Right cardiac atrium (tissue), 5 donors: ENCODE data around the gene SLC5A6. TPM values are rescaled to one million over a fixed set of nuclear protein-coding genes. Genes with fewer than 3 reads are reported as not detected.

Experiments used
- ATAC-seq, 2 donors: fragments of 200-7000 bp; cut with Tn5 transposase; one replicate each; pipeline versions ENCODE4 v1.8.0 to v1.9.1; 2020; ENCODE audit warnings: moderate library complexity in 2 of 2, mild to moderate bottlenecking in 1 of 2
- DNase-seq, 3 donors: peaks; one replicate each; pipeline ENCODE4 v3.0.0-alpha.2; 2020
- H3K27ac ChIP-seq: one replicate; pipeline ENCODE4 v1.5.1; 2013; ENCODE audit warnings: mild to moderate bottlenecking, low read length, control low read depth, moderate library complexity
- H3K27me3 ChIP-seq: one replicate; pipeline ENCODE4 v1.6.1; 2013; ENCODE audit not compliant: control insufficient read depth, insufficient read depth
- H3K4me1 ChIP-seq: one replicate; pipeline ENCODE4 v1.6.1; 2013; ENCODE audit warnings: low read length; ENCODE audit not compliant: control insufficient read depth, insufficient read depth
- H3K4me3 ChIP-seq: one replicate; pipeline ENCODE4 v1.5.1; 2013; ENCODE audit warnings: low read length, control low read depth
- H3K9me3 ChIP-seq: one replicate; pipeline ENCODE4 v1.6.1; 2013; ENCODE audit warnings: low read length; ENCODE audit not compliant: control insufficient read depth
- WGBS: extraction: QIAGEN DNeasy Blood & Tissue Kit; methylation state at CpG from one replicate; pipeline ENCODE4 v1.1.7; 2013; 5-methylcytosine and 5-hydroxymethylcytosine counted together
- intact Hi-C, 4 donors: fragments of 100-400 bp; cut with DNase I; formaldehyde crosslinking; loops; one replicate each; pipeline versions ENCODE4 v1.11.0 to v1.14.0; 2022 to 2023
- polyA plus RNA-seq: library from polyadenylated mRNA; stranded (reverse); fragments of 200-250 nt; gene quantifications from one replicate; pipeline ENCODE4 v1.2.3, GENCODE V29; 2013
- total RNA-seq, 4 donors: library from RNA; stranded (reverse); fragmentation: NEBNext Ultra II Directional; extraction: Animal tissue kit (Norgen Biotek cat#: 25700); gene quantifications; one replicate each; pipeline ENCODE4 v1.2.1, GENCODE V29; 2021
- donor health status: healthy with polysubstance abuse.
- donor health status: DM: no; HTN: yes; CAD: no.
- donor health status: DM: no; HTN: no; CAD: no.
- donor health status: DM: no; HTN: yes; CAD: no; lungs with severe emphysema.
- donor health status: DM: yes; HTN: yes; CAD: no.

SLC5A6 gene
- total and polyA plus RNA-seq, 5 donors, result 7.8 to 14.1 (median 12.0) TPM

DNA sequence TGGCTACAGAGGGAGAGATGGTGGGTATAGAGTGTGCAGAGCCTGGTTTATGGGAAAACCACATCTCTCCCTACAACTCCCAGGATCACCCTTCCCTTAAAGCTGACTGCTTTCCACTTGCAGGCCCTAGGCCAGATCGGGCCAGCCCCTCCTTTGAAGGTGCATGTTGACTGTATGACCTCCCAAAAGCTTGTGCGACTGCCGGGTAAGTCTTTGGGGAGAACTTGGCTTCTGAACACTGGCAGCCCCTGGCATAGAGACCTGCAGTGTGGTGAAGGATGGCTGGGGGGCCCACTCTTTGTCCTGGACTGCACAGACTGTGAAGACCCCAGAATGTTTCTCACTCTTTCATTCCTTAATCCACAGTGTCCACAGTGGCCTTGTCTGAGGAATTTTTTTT, 24.6 kb upstream of the SLC5A6 start:
- no peaks in the 10 kb centered on the region for H3K9me3 ChIP-seq
- H3K4me1 ChIP-seq, result no peaks in the 10 kb centered on the region
- no peak overlapping the region for H3K27ac ChIP-seq
- 85% methylated on average over 3 of the region's 3 CpGs for whole genome bisulfite sequencing
- no peaks in the 10 kb centered on the region for H3K27me3 ChIP-seq
- DNase-seq, result no peak
- ATAC-seq, result no peak
- intact Hi-C loops, result no loop called here
- H3K4me3 ChIP-seq, result no peak overlapping the region

DNA sequence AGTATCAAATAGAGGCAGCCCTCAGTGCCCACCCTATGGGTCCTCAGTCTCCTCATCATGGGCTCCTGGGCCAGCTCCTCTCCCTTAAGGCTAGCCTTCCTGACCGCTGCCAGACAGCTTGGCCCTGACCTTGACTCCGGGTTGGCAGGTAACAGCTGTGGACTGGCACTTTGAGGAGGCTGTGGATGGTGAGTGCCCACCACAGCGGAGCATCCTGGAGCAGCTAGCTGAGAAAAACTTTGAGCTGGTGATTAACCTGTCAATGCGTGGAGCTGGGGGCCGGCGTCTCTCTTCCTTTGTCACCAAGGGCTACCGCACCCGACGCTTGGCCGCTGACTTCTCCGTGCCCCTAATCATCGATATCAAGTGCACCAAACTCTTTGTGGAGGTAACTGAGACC, 24.1 kb upstream of the SLC5A6 start:
- Histone ChIP-seq H3K27ac (no peak overlapping the region), H3K9me3 (no peaks in the 10 kb centered on the region), H3K27me3 (no peaks in the 10 kb centered on the region), H3K4me3 (no peak overlapping the region), H3K4me1 (no peaks in the 10 kb centered on the region)
- DNase-seq, result peak in 1 of 3 donors; percentile 25
- no peak for ATAC-seq
- intact Hi-C loops, result no loop called here
- WGBS, result 97% methylated on average over 12 of the region's 12 CpGs

DNA sequence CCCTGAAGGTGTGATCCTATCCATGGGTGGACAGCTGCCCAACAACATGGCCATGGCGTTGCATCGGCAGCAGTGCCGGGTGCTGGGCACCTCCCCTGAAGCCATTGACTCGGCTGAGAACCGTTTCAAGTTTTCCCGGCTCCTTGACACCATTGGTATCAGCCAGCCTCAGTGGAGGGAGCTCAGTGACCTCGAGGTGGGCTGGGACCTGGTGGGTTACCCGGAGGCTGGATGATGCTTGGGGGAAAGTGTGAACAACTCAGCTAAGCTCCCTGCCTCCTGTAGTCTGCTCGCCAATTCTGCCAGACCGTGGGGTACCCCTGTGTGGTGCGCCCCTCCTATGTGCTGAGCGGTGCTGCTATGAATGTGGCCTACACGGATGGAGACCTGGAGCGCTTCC, 21.3 kb upstream of the SLC5A6 start:
- DNase-seq (peak in 1 of 3 donors; percentile 4), ATAC-seq (no peak)
- H3K27me3 ChIP-seq, result no peaks in the 10 kb centered on the region
- WGBS, result 94% methylated on average over 14 of the region's 14 CpGs
- no peaks in the 10 kb centered on the region for H3K4me1 ChIP-seq
- no peak overlapping the region for H3K4me3 ChIP-seq
- intact Hi-C loops, result no loop called here
- H3K27ac ChIP-seq, result no peak overlapping the region
- no peaks in the 10 kb centered on the region for H3K9me3 ChIP-seq

DNA sequence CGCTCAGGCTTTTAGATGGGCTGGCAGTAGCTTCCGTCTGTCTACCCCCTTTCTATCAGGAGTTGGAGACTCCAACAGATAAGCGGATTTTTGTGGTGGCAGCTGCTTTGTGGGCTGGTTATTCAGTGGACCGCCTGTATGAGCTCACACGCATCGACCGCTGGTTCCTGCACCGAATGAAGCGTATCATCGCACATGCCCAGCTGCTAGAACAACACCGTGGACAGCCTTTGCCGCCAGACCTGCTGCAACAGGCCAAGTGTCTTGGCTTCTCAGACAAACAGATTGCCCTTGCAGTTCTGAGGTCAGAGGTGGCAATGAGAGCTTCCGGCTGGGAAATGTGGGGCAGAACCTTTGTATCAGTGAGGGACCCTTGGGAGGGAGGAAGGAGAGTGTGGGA, 19.9 kb upstream of the SLC5A6 start:
- Histone ChIP-seq H3K27ac (no peak overlapping the region), H3K9me3 (no peaks in the 10 kb centered on the region), H3K4me3 (no peak overlapping the region), H3K27me3 (no peaks in the 10 kb centered on the region), H3K4me1 (no peaks in the 10 kb centered on the region)
- WGBS, result 92% methylated on average over 13 of the region's 13 CpGs
- DNase-seq (no peak), ATAC-seq (no peak)
- intact Hi-C loops, result no loop called here

DNA sequence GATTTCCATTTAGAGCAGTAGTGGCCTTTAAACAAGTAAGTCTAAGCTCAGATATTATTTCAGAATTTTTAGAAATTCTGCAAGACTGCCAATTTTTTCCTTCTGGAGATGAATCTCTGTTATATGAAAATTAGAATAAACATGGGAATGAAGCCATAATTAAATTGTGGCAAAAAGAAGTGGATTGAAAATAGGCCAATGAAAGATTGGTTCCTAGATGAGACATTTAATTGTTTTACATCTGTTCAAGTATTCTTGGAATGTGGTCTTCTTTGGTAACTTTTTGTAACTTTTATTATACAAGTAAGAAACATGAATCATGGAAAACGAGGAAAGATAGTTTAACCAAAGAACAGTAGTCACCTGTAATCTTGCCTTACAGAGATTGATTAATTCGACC, 15.4 kb upstream of the SLC5A6 start:
- H3K9me3 ChIP-seq, result no peaks in the 10 kb centered on the region
- ATAC-seq (no peak), DNase-seq (no peak)
- H3K27me3 ChIP-seq, result no peaks in the 10 kb centered on the region
- H3K4me3 ChIP-seq, result no peak overlapping the region
- no peaks in the 10 kb centered on the region for H3K4me1 ChIP-seq
- intact Hi-C loops, result no loop called here
- no peak overlapping the region for H3K27ac ChIP-seq
- WGBS, result 84% methylated on average over 2 of the region's 2 CpGs

DNA sequence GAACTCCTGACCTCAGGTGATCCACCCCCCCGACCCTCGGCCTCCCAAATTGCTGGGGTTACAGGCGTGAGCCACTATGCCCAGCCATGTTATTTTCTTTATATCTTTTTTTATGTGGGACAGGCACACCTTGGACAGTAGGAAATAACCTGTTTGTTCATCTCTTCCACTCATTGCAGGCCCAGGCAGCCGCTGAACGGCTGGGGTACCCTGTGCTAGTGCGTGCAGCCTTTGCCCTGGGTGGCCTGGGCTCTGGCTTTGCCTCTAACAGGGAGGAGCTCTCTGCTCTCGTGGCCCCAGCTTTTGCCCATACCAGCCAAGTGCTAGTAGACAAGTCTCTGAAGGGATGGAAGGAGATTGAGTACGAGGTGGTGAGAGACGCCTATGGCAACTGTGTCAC, 13.5 kb upstream of the SLC5A6 start:
- WGBS, result 92% methylated on average over 9 of the region's 9 CpGs
- no peak for ATAC-seq
- Histone ChIP-seq H3K27ac (no peak overlapping the region), H3K9me3 (no peaks in the 10 kb centered on the region), H3K4me3 (no peak overlapping the region), H3K27me3 (no peaks in the 10 kb centered on the region), H3K4me1 (no peaks in the 10 kb centered on the region)
- no peak for DNase-seq
- intact Hi-C loops, result no loop called here

DNA sequence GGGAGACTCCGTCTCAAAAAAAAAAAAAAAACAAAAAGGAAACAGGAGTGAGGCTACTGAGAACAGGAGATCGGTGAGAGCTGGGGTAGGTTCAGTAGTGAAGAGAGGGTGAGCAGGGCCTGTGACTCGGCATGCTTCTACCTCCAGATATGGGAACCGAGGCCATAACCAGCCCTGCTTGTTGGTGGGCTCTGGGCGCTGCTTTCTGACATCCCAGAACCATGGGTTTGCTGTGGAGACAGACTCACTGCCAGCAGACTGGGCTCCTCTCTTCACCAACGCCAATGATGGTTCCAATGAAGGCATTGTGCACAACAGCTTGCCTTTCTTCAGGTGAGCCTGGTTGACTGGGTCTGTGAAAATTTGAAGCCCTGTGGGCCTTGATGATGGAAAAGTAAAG, 11.3 kb upstream of the SLC5A6 start:
- Histone ChIP-seq H3K27me3 (no peaks in the 10 kb centered on the region), H3K4me3 (no peak overlapping the region), H3K27ac (no peak overlapping the region), H3K4me1 (no peaks in the 10 kb centered on the region), H3K9me3 (no peaks in the 10 kb centered on the region)
- 96% methylated on average over 6 of the region's 6 CpGs for WGBS
- no peak for ATAC-seq
- peak in 1 of 3 donors; percentile 14 for DNase-seq
- intact Hi-C loops, result no loop called here

DNA sequence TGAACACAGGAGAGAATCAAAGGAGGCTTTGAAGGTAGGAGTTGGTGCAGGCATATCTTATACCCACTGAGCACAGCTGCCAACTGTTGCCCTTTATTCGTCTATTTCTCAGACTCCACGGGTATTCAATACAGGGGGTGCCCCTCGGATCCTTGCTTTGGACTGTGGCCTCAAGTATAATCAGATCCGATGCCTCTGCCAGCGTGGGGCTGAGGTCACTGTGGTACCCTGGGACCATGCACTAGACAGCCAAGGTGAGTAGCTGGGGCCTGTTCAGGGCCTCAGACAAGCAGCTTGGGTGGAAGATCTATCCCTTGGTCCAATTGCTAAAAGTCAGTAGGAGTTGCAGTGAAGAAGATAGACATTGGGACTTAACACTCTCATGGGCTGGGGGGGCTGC, 10.3 kb upstream of the SLC5A6 start:
- WGBS, result 95% methylated on average over 5 of the region's 5 CpGs

DNA sequence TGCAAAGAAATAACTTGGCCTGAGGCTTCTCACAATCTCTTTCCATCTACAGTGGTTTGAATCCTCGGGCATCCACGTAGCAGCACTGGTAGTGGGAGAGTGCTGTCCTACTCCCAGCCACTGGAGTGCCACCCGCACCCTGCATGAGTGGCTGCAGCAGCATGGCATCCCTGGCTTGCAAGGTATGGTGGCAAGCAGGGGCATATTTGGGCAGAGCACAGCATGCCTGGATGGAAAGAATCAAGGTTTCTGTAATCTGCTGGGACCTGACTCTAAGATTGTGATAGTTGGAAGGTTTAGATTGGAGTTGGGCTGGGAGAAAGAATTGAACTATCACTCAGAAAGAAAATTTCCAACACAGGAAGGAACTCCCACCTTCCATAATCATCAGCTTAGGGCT, 9.1 kb upstream of the SLC5A6 start:
- no peaks in the 10 kb centered on the region for H3K27me3 ChIP-seq
- intact Hi-C loops, result no loop called here
- WGBS, result 92% methylated on average over 3 of the region's 3 CpGs
- DNase-seq, result no peak
- peaks cover 2% of the 10 kb centered on the region for H3K4me1 ChIP-seq
- no peak overlapping the region for H3K4me3 ChIP-seq
- no peak overlapping the region for H3K27ac ChIP-seq
- H3K9me3 ChIP-seq, result no peaks in the 10 kb centered on the region
- no peak for ATAC-seq

More for the DNA sequence above, 10.3 kb upstream of the SLC5A6 start:
- Histone ChIP-seq H3K9me3 (no peaks in the 10 kb centered on the region), H3K27ac (no peak overlapping the region), H3K27me3 (no peaks in the 10 kb centered on the region), H3K4me1 (no peaks in the 10 kb centered on the region), H3K4me3 (no peak overlapping the region)
- intact Hi-C loops, result no loop called here
- no peak for ATAC-seq
- DNase-seq, result no peak

DNA sequence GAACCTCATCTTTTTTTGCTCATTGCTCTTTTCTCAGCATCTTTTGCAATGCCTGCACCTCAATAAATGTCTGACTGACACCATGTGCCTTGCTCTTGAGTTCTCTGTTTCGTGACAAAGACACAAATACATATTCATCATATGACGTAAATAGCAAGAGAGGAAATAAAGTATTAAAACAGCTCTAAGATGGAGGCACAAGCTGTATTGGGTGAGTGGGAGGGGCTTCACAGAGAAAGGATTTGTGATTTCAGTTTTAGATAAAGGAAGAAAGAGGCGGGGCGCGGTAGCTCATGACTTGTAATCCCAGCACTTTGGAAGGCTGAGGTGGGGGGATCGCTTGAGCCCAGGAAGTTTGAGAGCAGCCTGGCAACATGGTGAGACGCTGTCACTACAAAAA, 8.0 kb upstream of the SLC5A6 start:
- ATAC-seq, result no peak
- Histone ChIP-seq H3K4me1 (peaks cover 2% of the 10 kb centered on the region), H3K9me3 (no peaks in the 10 kb centered on the region), H3K27me3 (no peaks in the 10 kb centered on the region), H3K27ac (no peak overlapping the region), H3K4me3 (no peak overlapping the region)
- intact Hi-C loops, result no loop called here
- 97% methylated on average over 7 of the region's 7 CpGs for WGBS
- peak in 1 of 3 donors; percentile 9 for DNase-seq

DNA sequence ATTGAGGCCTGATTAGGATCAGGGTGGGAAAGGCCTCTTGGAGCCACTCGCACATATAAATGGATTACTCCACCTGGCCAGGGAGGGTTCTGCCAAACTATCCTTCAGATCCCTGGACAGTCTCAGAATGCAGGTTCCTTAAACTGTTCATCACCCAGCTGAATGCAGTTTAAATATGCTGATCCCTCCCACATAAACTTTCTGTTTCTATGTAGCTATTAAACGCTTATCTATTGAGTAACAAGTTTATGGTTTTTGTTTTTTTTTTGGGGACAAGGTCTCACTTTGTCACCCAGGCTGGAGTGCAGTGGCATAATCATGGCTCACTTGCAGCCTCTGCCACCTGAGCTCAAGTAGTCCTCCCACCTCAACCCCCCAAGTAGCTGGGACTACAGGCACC, 7.0 kb upstream of the SLC5A6 start:
- ATAC-seq, result no peak

DNA sequence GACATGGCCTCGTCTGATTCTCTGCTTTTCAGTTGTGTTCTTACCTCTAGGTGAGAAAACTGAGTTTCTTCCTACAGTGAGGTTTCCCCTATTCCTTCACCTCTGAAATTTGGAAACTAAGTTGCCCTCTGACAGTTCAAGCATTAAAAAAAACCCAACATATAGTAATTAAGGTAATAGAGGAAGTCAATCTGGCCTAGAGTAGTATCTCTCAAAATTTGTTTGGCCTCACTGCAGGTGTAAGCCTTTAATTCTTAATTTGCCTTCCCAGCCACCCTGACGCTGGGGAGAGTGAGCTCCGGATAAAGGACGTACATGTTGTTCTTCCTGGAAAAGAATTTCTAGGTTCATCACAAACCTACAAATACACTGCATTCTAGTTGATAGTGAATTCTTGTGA, 6.5 kb upstream of the SLC5A6 start:
- Histone ChIP-seq H3K9me3 (no peaks in the 10 kb centered on the region), H3K27me3 (no peaks in the 10 kb centered on the region), H3K4me1 (peaks cover 2% of the 10 kb centered on the region), H3K27ac (no peak overlapping the region), H3K4me3 (no peak overlapping the region)
- ATAC-seq (no peak), DNase-seq (no peak)
- intact Hi-C loops, result no loop called here
- WGBS, result 84% methylated on average over 4 of the region's 4 CpGs

More for the DNA sequence above, 7.0 kb upstream of the SLC5A6 start:
- DNase-seq, result no peak
- WGBS, result 85% methylated on average over 2 of the region's 2 CpGs
- Histone ChIP-seq H3K4me1 (peaks cover 2% of the 10 kb centered on the region), H3K4me3 (no peak overlapping the region), H3K27me3 (no peaks in the 10 kb centered on the region), H3K27ac (no peak overlapping the region), H3K9me3 (no peaks in the 10 kb centered on the region)
- intact Hi-C loops, result no loop called here
